GF-D8 (cell line): Measurements from ENCODE around the gene SORBS2.

Experiments used
- DNase-seq: peaks from one replicate; lab custom pipeline; 2025; lab: John Stamatoyannopoulos, UW

The SORBS2 gene

GRCh38 chr4:185637163-185637875, 174.7 kb downstream of the SORBS2 start:
- DNase-seq: no peak

- DNase-seq: no peak
These were observed 177.8 kb downstream of the SORBS2 start for GRCh38 chr4:185634066-185634652.

GRCh38 chr4:185626798-185627197, 185.2 kb downstream of the SORBS2 start:
- no peak for DNase-seq

- DNase-seq: no peak
These were observed 186.5 kb downstream of the SORBS2 start for GRCh38 chr4:185625503-185625902.

GRCh38 chr4:185624259-185624589, 187.8 kb downstream of the SORBS2 start:
- DNase-seq: no peak

- DNase-seq: no peak
These were observed 188.3 kb downstream of the SORBS2 start for GRCh38 chr4:185623444-185624258.

- DNase-seq: no peak
These were observed 203.8 kb downstream of the SORBS2 start for GRCh38 chr4:185608185-185608584.

- no peak for DNase-seq
These were observed 209.6 kb downstream of the SORBS2 start for GRCh38 chr4:185602397-185602796.

GRCh38 chr4:185600801-185601434, 211.1 kb downstream of the SORBS2 start:
- no peak for DNase-seq

GRCh38 chr4:185599553-185600243, 212.3 kb downstream of the SORBS2 start:
- DNase-seq: no peak

- no peak for DNase-seq
These were observed 213.0 kb downstream of the SORBS2 start for GRCh38 chr4:185598846-185599552.

- DNase-seq: no peak
These were observed 214.3 kb downstream of the SORBS2 start for GRCh38 chr4:185597532-185598188.

GRCh38 chr4:185592845-185593488, 219.0 kb downstream of the SORBS2 start:
- no peak for DNase-seq

GRCh38 chr4:185592438-185592837, 219.6 kb downstream of the SORBS2 start:
- no peak for DNase-seq

GRCh38 chr4:185591679-185592141, 220.3 kb downstream of the SORBS2 start:
- DNase-seq: no peak

GRCh38 chr4:185590982-185591381, 221.0 kb downstream of the SORBS2 start:
- DNase-seq: no peak

GRCh38 chr4:185589067-185589836, 222.7 kb downstream of the SORBS2 start:
- no peak for DNase-seq

GRCh38 chr4:185587427-185588161, 224.4 kb downstream of the SORBS2 start:
- DNase-seq: no peak

GRCh38 chr4:185587030-185587426, 225.0 kb downstream of the SORBS2 start:
- no peak for DNase-seq
